Duodenal mucosa (tissue), 2 donors: ENCODE results near the gene TNFRSF1B.

Experiments
- H3K27ac ChIP-seq: one replicate; pipeline ENCODE4 v1.7.0; 2013; ENCODE audit warnings: low read depth, low read length
- H3K27me3 ChIP-seq, 2 donors: one replicate each; pipeline ENCODE4 v1.7.0; 2013; ENCODE audit warnings: low read length in 2 of 2, control low read depth in 1 of 2; ENCODE audit not compliant: insufficient read depth in 2 of 2, control insufficient read depth in 1 of 2
- H3K36me3 ChIP-seq, 2 donors: one replicate each; pipeline ENCODE4 v1.7.0; 2013; ENCODE audit warnings: low read length in 2 of 2, control low read depth in 1 of 2; ENCODE audit not compliant: insufficient read depth in 2 of 2, control insufficient read depth in 1 of 2
- H3K4me1 ChIP-seq, 2 donors: one replicate each; pipeline ENCODE4 v1.7.0; 2013; ENCODE audit warnings: low read length in 2 of 2, control low read depth in 1 of 2; ENCODE audit not compliant: insufficient read depth in 2 of 2, control insufficient read depth in 1 of 2
- H3K4me3 ChIP-seq, 2 donors: one replicate each; pipeline ENCODE4 v1.7.0; 2013; ENCODE audit warnings: low read length in 2 of 2, low read depth in 1 of 2
- H3K9ac ChIP-seq, 2 donors: one replicate each; pipeline ENCODE4 v1.7.0; 2013; ENCODE audit warnings: low read length in 2 of 2, low read depth in 1 of 2
- H3K9me3 ChIP-seq, 2 donors: one replicate each; pipeline ENCODE4 v1.7.0; 2013; ENCODE audit warnings: low read length in 2 of 2, control low read depth in 1 of 2; ENCODE audit not compliant: control insufficient read depth in 1 of 2

Gene TNFRSF1B

GRCh38 chr1:12244585-12244984, 77.8 kb downstream of the TNFRSF1B start:
- no peak overlapping the region for H3K27ac ChIP-seq
- no peaks in the 10 kb centered on the region for H3K9me3 ChIP-seq
- H3K36me3 ChIP-seq, result peaks cover 22 to 56% of the 10 kb centered on the region in 2 donors
- H3K27me3 ChIP-seq, result no peaks in the 10 kb centered on the region
- H3K4me3 ChIP-seq, result no peak overlapping the region
- no peak overlapping the region for H3K9ac ChIP-seq
- no peaks in the 10 kb centered on the region for H3K4me1 ChIP-seq

DNA sequence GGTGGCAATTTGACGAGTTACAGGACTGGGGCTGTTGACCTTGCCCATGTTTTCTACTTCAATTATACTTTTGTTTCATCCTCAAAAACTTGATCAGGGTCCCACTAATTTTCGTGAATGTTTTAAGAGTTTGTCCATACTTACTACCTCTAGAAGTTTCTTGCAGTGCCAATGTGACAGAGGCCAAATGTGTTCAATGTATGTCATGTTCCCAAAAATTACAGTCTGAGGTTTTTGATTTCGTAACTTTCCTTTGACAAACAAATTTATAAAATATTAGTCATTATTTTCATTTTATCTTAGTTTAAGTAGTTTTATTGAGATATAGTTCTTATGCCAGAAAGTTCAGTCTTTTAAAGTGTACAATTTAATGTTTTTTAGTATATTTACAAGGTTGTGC, 78.3 kb downstream of the TNFRSF1B start:
- Histone ChIP-seq H3K4me1 (peaks cover 3 to 4% of the 10 kb centered on the region in 2 donors), H3K9ac (no peak overlapping the region), H3K27me3 (no peaks in the 10 kb centered on the region), H3K36me3 (peaks cover 23 to 61% of the 10 kb centered on the region in 2 donors), H3K27ac (no peak overlapping the region), H3K9me3 (no peaks in the 10 kb centered on the region), H3K4me3 (no peak overlapping the region)

DNA sequence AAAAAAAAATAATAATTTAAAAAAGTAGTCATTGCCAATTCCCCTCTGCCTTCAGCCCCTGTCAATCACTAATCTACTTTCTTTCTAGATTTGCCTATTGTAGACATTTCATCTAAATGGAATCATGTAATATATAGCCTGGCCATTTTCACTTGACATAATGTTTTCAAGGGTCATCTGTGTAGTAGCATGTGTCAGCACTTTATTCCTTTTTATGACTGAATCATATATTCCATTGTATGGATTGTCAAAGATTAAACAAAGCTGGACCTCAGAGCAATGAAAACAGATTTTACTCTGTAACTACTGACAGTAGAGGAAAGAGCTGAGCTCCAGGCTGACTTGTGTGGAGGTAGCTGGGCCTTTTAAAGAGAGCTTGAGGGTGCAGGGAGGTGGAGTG, 78.9 kb downstream of the TNFRSF1B start:
- no peak overlapping the region for H3K4me3 ChIP-seq
- H3K9ac ChIP-seq, result no peak overlapping the region
- H3K4me1 ChIP-seq, result peaks cover 3 to 4% of the 10 kb centered on the region in 2 donors
- no peaks in the 10 kb centered on the region for H3K27me3 ChIP-seq
- H3K27ac ChIP-seq, result no peak overlapping the region
- peaks cover 27 to 68% of the 10 kb centered on the region in 2 donors for H3K36me3 ChIP-seq
- H3K9me3 ChIP-seq, result no peaks in the 10 kb centered on the region

DNA sequence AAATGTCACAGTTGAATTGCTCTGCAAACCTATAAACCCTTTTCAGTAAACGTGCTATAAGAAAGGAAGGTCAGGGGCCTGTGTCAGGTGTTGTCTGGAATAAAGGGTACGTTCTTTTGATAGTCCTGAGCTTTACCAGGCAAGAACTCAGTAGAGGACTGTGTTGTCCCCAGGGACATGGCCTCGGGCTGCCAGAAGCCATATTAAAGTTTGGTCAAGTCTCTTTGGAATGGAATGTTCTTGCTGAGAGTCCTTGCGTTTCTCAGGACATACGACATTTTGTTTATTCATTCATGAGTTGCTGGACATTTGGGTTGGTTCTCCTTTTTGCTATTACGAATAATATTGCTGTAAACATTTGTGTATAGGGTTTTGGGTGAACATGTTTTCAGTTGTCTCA, 79.8 kb downstream of the TNFRSF1B start:
- Histone ChIP-seq H3K9me3 (no peaks in the 10 kb centered on the region), H3K27ac (no peak overlapping the region), H3K4me1 (peaks cover 3 to 4% of the 10 kb centered on the region in 2 donors), H3K9ac (no peak overlapping the region), H3K27me3 (no peaks in the 10 kb centered on the region), H3K4me3 (no peak overlapping the region), H3K36me3 (peaks cover 32 to 70% of the 10 kb centered on the region in 2 donors)

DNA sequence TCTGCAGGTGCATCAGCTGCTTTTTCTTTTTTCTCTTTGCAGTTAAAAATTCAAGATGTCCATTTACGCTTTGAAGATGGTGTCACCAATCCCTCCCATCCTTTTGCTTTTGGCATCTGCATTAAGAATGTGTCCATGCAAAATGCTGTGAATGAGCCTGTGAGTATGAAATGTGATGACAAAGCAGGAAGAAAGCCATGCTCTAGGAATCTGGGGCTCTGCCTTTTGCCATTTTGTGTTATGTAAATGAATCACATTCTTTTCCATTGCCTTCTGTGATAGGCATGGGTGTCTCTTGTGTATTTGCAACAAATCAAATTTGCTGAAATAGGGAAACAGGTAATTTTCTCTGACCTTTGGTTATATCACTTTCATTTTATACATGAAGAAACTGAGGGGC, 82.4 kb downstream of the TNFRSF1B start:
- no peak overlapping the region for H3K9ac ChIP-seq
- H3K36me3 ChIP-seq, result peaks cover 30 to 78% of the 10 kb centered on the region in 2 donors
- H3K9me3 ChIP-seq, result no peaks in the 10 kb centered on the region
- H3K27ac ChIP-seq, result no peak overlapping the region
- no peaks in the 10 kb centered on the region for H3K27me3 ChIP-seq
- H3K4me1 ChIP-seq, result peaks cover 3 to 4% of the 10 kb centered on the region in 2 donors
- no peak overlapping the region for H3K4me3 ChIP-seq

- no peak overlapping the region for H3K27ac ChIP-seq
- H3K27me3 ChIP-seq, result no peaks in the 10 kb centered on the region
- H3K36me3 ChIP-seq, result peaks cover 28 to 72% of the 10 kb centered on the region in 2 donors
- H3K4me1 ChIP-seq, result peaks cover 3 to 4% of the 10 kb centered on the region in 2 donors
- H3K9ac ChIP-seq, result no peak overlapping the region
- H3K9me3 ChIP-seq, result no peaks in the 10 kb centered on the region
- no peak overlapping the region for H3K4me3 ChIP-seq
Measured at GRCh38 chr1:12249748-12250147, 83.0 kb downstream of the TNFRSF1B start.

- Histone ChIP-seq H3K27ac (no peak overlapping the region), H3K4me3 (no peak overlapping the region), H3K4me1 (peaks cover 3 to 4% of the 10 kb centered on the region in 2 donors), H3K27me3 (no peaks in the 10 kb centered on the region), H3K9ac (no peak overlapping the region), H3K36me3 (peaks cover 29 to 65% of the 10 kb centered on the region in 2 donors), H3K9me3 (no peaks in the 10 kb centered on the region)
Measured at GRCh38 chr1:12251442-12251841, 84.7 kb downstream of the TNFRSF1B start.

DNA sequence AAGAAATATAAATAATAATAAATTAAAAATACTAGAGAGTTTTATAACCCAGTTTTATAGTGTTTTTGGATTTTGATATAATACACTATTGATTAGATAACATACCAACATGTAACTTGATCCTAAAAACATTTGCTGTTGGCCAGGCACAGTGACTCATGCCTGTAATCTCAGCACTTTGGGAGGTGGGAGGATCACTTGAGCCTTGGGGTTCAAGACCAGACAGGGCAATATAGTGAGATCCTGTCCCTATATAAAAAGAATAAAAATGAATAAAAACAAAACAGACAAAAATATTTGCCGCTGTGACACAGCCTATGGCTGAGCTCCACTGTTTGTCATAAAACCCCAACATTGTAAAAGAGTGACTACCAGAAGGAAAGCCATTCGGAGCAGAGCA, 89.1 kb downstream of the TNFRSF1B start:
- peaks cover 11 to 13% of the 10 kb centered on the region in 2 donors for H3K4me1 ChIP-seq
- H3K36me3 ChIP-seq, result peaks cover 29 to 70% of the 10 kb centered on the region in 2 donors
- H3K9me3 ChIP-seq, result no peaks in the 10 kb centered on the region
- no peak overlapping the region for H3K27ac ChIP-seq
- H3K9ac ChIP-seq, result no peak overlapping the region
- no peaks in the 10 kb centered on the region for H3K27me3 ChIP-seq
- H3K4me3 ChIP-seq, result no peak overlapping the region

GRCh38 chr1:12258272-12258671, 91.5 kb downstream of the TNFRSF1B start:
- H3K27ac ChIP-seq, result no peak overlapping the region
- no peak overlapping the region for H3K9ac ChIP-seq
- H3K27me3 ChIP-seq, result no peaks in the 10 kb centered on the region
- H3K4me1 ChIP-seq, result peaks cover 11 to 13% of the 10 kb centered on the region in 2 donors
- no peaks in the 10 kb centered on the region for H3K9me3 ChIP-seq
- H3K36me3 ChIP-seq, result peaks cover 37 to 76% of the 10 kb centered on the region in 2 donors
- H3K4me3 ChIP-seq, result no peak overlapping the region
